ENCODE measurements around the gene ERCC6L2. TPM values are rescaled to one million over a fixed set of nuclear protein-coding genes. Genes with fewer than 3 reads are reported as not detected.

The ERCC6L2 gene
- total RNA-seq, 1 donor from 2014 or later: 20.3 TPM

DNA sequence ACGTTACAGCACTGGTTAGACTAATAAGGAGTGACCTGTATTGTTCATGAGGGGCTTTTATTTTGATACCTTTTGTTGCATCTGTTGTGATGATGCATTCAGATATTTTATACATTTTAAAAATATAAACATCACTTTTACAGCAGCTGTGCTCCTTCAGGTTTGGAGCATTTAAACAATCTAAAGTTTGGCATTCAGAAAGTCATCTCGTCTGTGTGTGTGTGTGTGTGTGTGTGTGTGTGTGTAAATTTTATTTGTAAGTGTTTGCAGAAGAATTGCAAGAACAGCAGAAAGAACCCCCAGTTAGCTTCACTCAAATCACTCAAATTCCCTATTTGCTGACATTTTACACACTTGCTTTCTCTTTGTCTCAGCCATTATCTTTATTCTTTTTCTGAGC, 87.4 kb downstream of the ERCC6L2 start:
- intact Hi-C loops (cut with DNase I): no loop called here

DNA sequence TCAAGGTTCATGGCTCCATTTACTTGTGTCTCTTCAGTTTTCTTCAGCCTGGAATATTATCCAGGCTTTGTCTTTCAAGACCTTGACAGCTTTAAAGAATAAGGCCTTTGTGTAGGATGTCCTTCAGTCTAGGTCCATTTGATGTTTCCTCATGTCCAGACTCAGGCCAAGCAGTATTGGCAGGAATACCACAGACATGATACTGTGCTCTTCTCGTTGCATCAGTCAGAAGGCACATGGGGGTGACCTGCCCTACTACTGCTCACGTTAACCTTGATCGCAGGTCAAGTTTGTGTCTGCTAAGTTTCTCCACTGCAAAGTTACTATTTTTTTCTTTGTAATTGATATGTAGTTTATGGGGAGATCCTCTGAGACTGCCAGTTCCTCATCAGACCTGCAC, 88.2 kb downstream of the ERCC6L2 start:
- intact Hi-C loops (cut with DNase I): no loop called here
- ATAC-seq (ENCODE audit: poor library complexity) (no peak), DNase-seq (no peak)

More for the DNA sequence above, 87.4 kb downstream of the ERCC6L2 start:
- ATAC-seq (ENCODE audit: poor library complexity): no peak
- no peak for DNase-seq

DNA sequence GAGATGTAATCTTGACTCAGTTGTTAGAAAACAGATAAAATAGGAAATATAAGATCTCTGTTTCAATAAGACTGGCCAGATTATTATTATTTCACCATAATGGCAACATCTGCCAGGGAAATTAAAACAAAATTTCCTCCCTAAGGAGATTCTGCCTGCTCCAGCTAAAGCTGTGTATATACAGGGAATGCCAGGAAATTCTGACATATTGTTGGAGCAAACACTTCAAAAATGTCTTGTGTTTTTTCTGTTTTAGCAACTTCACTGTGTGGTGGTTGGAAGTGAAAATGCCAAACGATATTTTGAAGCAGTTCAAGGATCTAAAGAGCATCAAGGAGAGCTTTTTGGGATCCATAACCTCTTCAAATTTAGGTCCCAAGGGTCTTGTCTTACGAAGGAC, 90.8 kb downstream of the ERCC6L2 start:
- DNase-seq: no peak
- intact Hi-C loops (cut with DNase I): no loop called here
- ATAC-seq (ENCODE audit: poor library complexity): no peak

DNA sequence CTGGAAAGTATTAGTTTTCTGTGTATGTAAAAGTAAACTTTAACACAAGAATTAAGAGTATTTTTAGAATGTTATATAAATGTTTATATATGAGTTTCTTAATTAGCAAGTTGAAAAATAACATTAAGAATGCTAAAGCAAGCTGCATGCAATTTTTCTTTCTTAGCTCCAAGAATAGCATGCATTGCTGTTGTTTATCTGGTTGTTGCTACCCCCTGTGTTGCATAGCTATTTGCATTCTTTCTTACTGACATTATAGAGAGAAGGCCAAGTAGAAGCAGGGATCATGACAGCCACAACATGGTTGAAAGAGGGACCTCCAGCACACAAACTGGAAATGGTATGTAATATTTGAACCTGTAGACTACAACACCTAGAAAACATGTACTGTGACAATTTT, 94.8 kb downstream of the ERCC6L2 start:
- peak; percentile 43 for ATAC-seq (ENCODE audit: poor library complexity)
- DNase-seq: no peak
- intact Hi-C loops (cut with DNase I): no loop called here

DNA sequence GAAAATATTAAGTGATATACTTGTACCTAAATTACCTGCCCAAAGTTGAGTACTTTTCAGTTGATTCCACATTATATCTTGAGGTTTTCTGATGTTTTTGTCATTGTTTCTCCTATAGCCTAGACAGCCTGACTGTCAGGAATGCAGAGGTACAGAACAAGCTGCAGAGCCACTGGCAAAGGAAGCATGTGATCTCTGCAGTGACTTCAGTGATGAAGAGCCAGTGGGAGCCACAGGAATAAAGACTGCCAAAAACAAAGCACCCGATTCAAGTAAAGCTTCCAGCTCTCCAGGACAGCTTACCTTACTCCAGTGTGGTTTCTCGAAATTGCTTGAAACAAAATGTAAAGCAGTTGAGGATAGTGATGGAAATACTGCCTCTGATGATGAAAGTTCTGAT, 96.3 kb downstream of the ERCC6L2 start:
- DNase-seq (no peak), ATAC-seq (ENCODE audit: poor library complexity) (peak; percentile 84)
- intact Hi-C loops (cut with DNase I): no loop called here

DNA sequence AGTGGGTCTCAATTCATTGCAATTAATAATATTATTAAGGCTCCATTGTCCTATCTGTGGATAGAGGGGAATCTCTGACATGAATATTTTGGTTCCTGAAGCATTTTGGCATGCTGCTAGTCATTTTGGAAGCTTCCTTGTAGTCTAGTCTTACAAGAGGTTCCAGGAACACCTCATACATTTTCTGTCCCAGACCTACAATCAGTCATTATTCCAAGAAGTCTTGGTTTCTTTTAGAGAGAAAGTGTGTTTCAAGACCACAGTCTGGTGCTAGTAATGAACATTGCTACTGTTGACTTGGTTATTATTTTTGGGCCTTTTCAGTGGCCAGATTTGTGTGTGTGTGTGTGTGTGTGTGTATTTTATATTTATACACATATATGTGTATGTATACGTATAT, 98.9 kb downstream of the ERCC6L2 start:
- intact Hi-C loops (cut with DNase I): no loop called here
- no peak for ATAC-seq (ENCODE audit: poor library complexity)
- DNase-seq: no peak

DNA sequence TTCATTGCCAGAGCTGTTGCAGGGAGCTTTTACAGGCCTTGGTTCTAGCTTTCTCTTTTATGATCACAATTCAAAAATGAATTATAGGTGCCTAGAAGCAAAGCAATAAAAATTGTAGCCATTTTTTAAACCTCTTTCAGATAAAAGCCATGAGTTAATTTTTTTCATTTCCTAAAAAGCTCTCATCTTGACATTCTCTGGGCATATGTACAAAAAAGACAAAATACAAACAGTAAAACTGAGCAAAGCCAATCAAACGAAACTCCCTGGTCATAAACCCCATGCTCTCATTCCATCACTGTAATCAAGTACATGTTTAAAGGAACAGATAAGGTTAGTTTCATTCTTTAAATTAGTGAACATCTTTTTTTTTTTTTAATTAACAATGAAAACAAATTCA, 101.9 kb downstream of the ERCC6L2 start:
- DNase-seq: no peak
- no peak for ATAC-seq (ENCODE audit: poor library complexity)
- intact Hi-C loops (cut with DNase I): no loop called here

DNA sequence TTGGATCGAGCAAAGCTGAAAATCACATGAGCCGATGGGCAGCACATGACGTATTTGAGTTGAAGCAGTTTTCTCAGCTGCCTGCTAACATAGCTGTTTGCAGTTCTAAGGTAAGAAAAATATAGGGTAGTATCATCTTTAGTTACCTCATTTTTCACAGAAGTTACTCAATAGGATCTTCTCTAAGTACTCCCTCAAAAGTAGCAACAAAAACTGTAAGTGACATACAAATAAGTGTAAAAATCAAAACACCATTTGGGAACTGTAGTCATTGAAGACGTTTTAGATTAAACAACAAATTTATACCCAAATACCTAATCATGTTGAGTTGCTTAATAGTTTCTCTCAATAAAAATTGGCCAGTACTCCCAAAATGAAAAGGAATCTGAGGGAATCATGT, 102.6 kb downstream of the ERCC6L2 start:
- ATAC-seq (ENCODE audit: poor library complexity) (no peak), DNase-seq (no peak)
- intact Hi-C loops (cut with DNase I): no loop called here

DNA sequence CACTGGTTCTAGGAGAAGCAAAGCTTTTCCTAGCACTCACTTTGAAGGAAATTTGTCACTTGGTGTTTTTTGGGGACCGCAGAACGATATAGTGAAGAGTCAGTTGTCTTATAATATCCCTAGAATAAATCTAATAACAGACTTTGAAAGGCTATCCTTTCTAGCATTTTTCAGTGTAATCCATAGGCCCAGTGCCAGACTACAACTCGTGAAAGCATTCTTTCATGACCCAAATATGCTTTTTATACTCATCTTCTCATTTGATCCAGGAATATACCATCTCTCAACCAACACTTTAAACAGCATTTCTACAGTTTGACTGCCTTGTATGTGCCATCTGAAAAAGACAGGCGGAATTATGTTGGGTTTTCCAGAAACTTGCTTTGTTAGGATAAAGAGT, 104.0 kb downstream of the ERCC6L2 start:
- no peak for ATAC-seq (ENCODE audit: poor library complexity)
- intact Hi-C loops (cut with DNase I): no loop called here

DNA sequence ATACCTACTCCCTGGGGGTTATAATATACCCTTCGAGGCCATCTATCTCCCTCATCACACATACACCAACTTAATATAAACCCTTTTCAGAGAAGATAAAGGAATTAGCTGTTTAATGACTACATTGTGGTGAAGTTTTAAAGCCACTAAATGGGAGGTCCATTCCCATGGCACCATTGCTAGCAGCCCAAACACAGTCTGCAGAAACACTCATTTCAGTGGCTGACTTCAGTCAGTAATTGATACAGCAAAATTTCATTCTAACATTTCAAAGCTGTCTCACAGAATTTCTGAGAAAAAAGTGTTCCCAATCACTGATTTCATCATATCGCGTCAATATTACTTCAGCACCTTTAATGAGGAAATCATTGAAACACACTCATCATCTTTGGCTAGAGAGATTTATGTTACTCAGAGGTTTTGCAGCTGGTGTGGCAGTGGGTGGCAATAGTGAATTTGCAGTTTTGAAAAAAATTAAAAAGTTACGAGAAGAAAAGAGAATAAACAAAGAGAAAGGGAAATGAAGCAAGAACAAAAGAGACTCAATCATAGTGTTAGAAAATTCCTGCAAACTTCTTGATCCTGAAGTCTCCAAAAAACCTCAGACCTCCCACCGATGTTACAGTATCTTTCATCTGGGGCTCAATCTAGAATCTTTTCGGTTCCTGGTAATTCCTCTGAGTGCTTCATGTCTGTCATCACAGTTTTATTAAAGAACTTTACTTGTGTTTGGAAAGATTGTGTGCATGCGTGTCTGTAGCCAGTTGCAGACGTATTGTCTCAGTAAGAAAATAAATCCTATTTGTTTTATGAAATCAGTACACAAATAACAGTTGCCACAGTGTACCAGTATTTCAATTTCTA, 105.0 kb downstream of the ERCC6L2 start:
- DNase-seq: no peak
- no peak for ATAC-seq (ENCODE audit: poor library complexity)
- intact Hi-C loops (cut with DNase I): no loop called here

More for the DNA sequence above, 104.0 kb downstream of the ERCC6L2 start:
- DNase-seq: no peak

DNA sequence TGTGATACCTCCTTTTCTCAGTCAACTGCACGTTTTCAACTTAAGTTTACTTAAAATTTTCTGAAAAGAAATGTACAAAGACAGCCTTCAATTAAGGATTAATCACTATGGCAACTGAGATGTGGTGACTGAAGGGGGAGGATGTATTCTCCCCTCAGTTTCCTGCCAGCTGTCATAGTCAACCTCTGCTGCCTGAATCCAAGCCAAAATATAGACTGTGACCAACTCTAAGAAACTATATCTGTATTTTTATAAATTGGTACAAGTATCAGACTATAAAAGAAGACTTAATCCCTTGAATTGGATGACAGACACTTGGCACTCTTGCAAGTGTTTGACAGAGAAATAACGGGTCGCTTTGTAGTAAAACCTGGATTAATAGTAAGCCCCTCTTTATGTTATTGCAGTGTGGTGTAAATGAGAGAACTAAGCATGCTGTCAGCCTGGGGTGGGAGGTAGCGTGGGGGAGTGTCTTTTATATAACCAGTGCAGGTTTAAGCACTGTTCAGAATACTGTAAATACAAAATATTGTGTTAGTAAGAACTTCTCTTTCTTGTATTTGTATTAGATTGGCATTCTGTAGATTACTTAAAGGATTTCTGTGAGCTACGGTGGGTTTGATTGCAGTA, 106.4 kb downstream of the ERCC6L2 start:
- ATAC-seq (ENCODE audit: poor library complexity): no peak
- intact Hi-C loops (cut with DNase I): no loop called here

DNA sequence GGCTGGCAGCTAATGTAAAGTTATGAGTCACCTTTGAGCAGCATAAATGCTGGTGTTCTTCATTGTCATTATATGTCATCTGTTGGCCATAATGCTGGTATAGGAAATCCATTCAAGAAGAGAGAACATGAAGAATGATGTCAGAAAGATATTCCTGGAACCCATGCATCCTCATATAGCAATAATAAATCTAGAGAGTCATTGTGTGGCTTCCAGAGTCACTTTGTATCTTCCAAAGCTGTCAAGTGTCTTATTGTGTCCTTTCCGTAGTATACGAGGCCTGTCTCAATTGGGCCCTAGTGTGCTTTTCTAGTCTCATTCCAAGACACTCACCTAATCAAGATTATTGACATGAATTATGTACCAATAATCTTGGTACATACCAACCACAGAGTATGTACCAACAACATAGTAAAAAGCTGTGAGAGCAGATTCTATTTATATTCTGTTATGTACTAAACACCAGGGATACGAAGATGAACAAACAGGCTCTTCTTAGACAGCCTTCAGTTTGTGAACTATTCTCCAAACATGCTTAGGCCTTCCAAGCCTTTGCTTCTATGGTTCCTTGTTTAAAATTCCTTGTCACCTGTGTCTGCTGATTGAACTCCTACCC, 110.1 kb downstream of the ERCC6L2 start:
- intact Hi-C loops (cut with DNase I): no loop called here
- DNase-seq: no peak
- ATAC-seq (ENCODE audit: poor library complexity): peak; percentile 81

More for the DNA sequence above, 106.4 kb downstream of the ERCC6L2 start:
- no peak for DNase-seq

DNA sequence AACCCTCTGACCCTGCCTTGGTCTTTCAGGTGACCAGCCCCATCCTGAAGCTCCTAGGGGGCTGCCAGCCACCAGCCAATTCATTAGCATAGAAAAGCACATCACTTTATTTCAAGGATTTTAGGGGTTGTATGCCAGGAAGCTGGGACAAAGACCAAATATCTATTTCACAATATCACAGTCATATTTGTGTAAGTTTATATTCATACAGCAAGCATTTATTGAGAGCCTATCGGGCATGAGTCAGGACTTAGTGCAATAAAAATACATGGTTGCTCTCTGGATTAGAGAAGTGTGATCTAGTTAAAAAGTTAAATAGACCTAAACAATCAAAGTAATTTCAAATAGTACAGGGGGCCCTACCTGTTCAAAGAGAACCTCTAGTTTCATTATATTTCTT, 113.8 kb downstream of the ERCC6L2 start:
- intact Hi-C loops (cut with DNase I): no loop called here
- no peak for DNase-seq
- no peak for ATAC-seq (ENCODE audit: poor library complexity)

DNA sequence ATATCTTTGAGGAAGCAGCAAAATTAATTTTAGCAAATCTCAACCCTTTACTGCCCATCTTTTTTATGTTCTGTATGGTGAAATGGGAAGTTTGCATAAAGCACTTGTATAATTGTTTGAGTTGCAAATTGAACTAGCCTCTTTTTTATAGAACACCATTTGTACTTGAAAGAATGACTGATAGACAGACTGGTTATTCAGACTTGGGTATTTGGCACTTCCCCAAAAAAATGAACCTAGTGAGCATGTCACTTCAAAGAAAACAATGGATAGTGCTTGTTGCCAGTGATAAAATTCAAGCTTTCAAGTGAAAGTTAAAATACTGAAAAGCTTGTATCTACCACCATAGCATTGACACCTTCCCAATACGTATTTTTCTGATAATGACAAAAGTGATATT, 115.8 kb downstream of the ERCC6L2 start:
- intact Hi-C loops (cut with DNase I): no loop called here
- no peak for ATAC-seq (ENCODE audit: poor library complexity)
- no peak for DNase-seq

DNA sequence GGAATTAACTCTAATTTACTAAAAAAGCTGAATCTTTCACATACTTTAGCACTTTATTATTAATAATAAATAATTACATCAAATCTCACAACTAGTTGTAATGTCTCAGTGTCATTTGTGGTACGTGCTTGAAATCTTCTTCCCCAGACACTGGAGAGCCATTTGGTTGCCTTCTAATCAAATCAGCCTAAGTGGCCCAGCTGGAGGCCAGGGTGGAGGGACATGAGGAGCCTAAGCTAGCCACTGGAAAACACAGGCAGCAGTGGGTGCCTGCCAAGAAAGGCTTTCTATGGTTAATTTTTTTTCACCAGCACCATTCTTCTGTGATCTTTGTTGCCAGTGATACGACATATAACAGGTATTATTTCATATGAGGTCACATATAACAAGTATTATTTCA, 117.0 kb downstream of the ERCC6L2 start:
- ATAC-seq (ENCODE audit: poor library complexity) (no peak), DNase-seq (no peak)
- intact Hi-C loops (cut with DNase I): no loop called here

DNA sequence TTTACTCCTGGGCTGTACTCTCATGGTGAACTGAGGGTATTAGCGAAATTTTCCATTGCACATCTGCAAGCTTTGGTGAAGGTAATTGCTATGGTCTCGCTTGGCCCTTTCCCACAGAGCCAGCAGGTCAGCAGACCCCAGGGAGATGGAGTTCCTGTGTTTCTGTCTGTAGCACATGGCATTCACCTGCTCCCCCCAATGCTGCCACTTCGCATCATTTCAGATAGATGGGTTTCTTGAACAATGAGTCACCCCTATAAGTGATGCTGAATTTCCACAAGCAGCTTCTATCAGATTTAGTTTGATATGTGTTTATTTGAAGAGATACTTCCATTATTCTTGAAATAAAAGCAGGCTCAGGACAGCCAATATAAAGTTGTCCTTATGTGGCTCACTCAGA, 117.8 kb downstream of the ERCC6L2 start:
- ATAC-seq (ENCODE audit: poor library complexity) (no peak), DNase-seq (no peak)
- intact Hi-C loops (cut with DNase I): no loop called here

DNA sequence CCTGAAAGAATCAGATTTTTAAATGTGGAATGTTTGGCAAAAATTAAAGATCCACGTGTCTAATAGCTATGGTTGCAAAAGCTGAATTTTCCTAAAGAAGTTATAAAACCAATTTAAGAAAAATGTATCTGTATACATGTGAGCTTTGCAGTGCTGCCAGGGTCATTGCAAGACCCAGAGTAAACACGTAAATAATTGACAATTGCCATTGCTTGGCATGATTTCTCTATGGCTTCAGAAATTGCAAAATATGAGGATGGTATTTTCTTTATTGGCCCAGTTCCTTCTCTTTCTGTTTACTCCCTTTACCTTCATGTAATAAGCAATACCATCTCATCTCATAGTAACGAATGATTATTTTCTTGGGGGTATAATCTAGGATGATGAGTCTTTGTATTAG, 123.9 kb downstream of the ERCC6L2 start:
- no peak for ATAC-seq (ENCODE audit: poor library complexity)
- DNase-seq: no peak
- intact Hi-C loops (cut with DNase I): no loop called here

DNA sequence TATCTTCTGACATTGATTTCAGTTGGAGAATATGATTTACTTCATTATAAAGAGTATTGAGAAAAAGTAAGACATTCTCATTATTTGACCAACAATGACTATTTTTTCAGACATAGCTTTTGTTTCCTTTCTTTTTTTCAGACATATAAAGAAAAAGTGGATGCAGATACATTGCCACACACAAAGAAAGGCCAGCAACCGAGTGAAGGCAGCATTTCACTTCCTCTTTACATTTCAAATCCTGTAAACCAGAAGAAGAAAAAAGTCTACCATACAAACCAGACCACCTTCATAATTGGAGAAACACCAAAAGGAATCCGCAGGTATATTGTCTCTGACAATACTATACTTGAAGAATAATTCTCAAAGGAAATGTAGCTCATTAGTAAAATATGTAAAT, 128.9 kb downstream of the ERCC6L2 start:
- DNase-seq (no peak), ATAC-seq (ENCODE audit: poor library complexity) (no peak)
- intact Hi-C loops (cut with DNase I): no loop called here

DNA sequence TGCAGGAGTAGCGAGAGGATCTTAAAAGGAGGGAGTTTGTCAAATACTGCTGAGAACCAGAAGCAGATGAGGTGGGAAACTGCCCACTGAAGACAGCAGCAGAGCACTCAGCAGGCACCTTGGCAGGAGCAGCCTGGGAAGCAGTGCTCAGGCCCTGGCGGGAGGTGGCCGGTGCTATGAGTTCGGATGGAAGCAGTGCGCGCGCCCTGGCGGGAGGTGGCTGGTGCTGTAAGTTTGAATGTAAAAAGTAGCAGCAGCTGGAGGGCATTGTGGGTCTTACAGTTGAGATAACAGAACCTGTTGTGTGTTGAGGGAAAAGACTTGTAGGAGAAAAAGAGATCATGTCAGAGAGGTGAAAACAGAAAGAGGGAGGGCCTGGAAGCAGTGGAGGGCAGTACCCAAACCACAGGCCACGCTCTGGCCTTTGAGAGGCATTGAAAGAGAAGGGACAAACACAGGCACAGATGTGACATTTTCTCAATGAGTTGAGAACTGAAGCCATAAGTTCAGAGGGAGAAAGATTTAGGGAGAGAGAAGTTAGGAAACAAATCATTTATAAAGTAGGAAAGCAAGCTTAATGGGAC, 130.9 kb downstream of the ERCC6L2 start:
- DNase-seq (no peak), ATAC-seq (ENCODE audit: poor library complexity) (no peak)
- intact Hi-C loops (cut with DNase I): no loop called here

DNA sequence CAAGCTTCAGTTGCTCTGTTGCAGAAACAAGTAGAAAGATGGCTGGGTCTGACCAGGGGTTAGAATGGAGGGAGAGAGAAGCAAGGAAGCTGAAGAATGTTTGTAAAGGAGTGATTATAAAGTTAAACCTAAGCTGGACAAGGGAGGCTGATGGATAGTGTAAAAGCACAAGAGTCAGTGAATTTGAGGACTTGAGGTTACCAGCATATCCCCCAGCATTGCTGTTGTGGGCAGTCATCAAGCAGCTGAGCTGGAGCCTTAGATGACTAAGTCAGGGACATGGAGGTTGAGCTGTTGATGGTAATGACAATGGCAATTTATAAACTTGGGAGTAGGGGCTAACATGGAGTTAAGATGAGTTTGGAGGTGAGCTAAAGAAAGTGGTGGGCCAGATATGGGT, 131.5 kb downstream of the ERCC6L2 start:
- intact Hi-C loops (cut with DNase I): no loop called here
- DNase-seq (no peak), ATAC-seq (ENCODE audit: poor library complexity) (no peak)

Measured in Right ventricle myocardium superior (tissue), 1 donor.